Sigmoid colon (tissue), 7 donors: ENCODE results near the gene GALNS. TPM values are rescaled to one million over a fixed set of nuclear protein-coding genes. Genes with fewer than 3 reads are reported as not detected.

Experiments used
- DNase-seq: peaks from one replicate; pipeline ENCODE4 v3.0.0-alpha.2; 2019
- H3K27ac ChIP-seq, 4 donors: fragments of 200-600 bp; sonication (generic); one replicate each; pipeline ENCODE4 v1.5.1; 2016 to 2019; ENCODE audit warnings: mild to moderate bottlenecking in 1 of 4
- H3K27me3 ChIP-seq, 3 donors: fragments of 200-600 bp; sonication (generic); one replicate each; pipeline ENCODE4 v1.5.1; 2019; ENCODE audit warnings: mild to moderate bottlenecking in 1 of 3
- H3K36me3 ChIP-seq, 4 donors: fragments of 200-600 bp; sonication (generic); one replicate each; pipeline ENCODE4 v1.5.1; 2016 to 2019
- H3K4me1 ChIP-seq, 4 donors: fragments of 200-600 bp; sonication (generic); one replicate each; pipeline ENCODE4 v1.5.1; 2017 to 2019
- H3K4me3 ChIP-seq, 4 donors: fragments of 200-600 bp; sonication (generic); one replicate each; pipeline ENCODE4 v1.5.1; 2017 to 2019; ENCODE audit warnings: mild to moderate bottlenecking in 2 of 4, moderate library complexity in 1 of 4
- H3K9me3 ChIP-seq, 4 donors: fragments of 200-600 bp in 3 of 4; sonication (generic) in 3 of 4; one replicate each; pipeline versions ENCODE4 v1.5.1 to v1.6.1; 2013 to 2019
- CTCF ChIP-seq, 4 experiments: fragments of 450-650 bp in 3 of 4; fragments of 200-600 bp in 1 of 4; IDR thresholded peaks; one replicate each; pipeline ENCODE4 v1.5.1; 2016 to 2019; ENCODE audit warnings: antibody characterized with exemption in 4 of 4, mild to moderate bottlenecking in 3 of 4, moderate library complexity in 2 of 4
- EP300 ChIP-seq, 4 donors: sonication (generic); formaldehyde crosslinking; IDR thresholded peaks; one replicate each; pipeline ENCODE4 v1.6.1; 2017; ENCODE audit warnings: antibody characterized with exemption in 4 of 4
- POLR2A ChIP-seq, 2 donors: fragments of 450-650 bp; IDR thresholded peaks; one replicate each; pipeline ENCODE4 v1.6.1; 2016; ENCODE audit warnings: antibody characterized with exemption in 2 of 2, mild to moderate bottlenecking in 2 of 2, moderate library complexity in 2 of 2
- POLR2AphosphoS5 ChIP-seq, 4 donors: sonication (generic); formaldehyde crosslinking; IDR thresholded peaks; one replicate each; pipeline ENCODE4 v1.6.1; 2017; ENCODE audit warnings: antibody characterized with exemption in 4 of 4
- WGBS, 2 donors: extraction: QIAGEN DNeasy Blood & Tissue Kit; methylation state at CpG; one replicate each; pipeline ENCODE4 v1.1.7; 2013; 5-methylcytosine and 5-hydroxymethylcytosine counted together
- intact Hi-C: fragments of 100-400 bp; cut with DNase I; formaldehyde crosslinking; loops from one replicate; pipeline ENCODE4 v1.15.1; 2023
- polyA plus RNA-seq, 3 donors: library from polyadenylated mRNA; stranded (reverse); fragments of 200-250 nt; gene quantifications; one replicate each; pipeline ENCODE4 v1.2.3, GENCODE V29; 2013
- total RNA-seq, 4 donors: library from RNA; depleted of rRNA; stranded (reverse); fragments of >200 nt; gene quantifications; one replicate each; pipeline ENCODE4 v1.1.0, GENCODE V29; 2016
- donor health status: healthy with polysubstance abuse.
- donor health status: Bipolar disorder and iron deficiency.
- donor health status: healthy.

Gene GALNS
- total and polyA plus RNA-seq, 7 donors: 6.2 to 50.4 (median 11.1) TPM

- H3K36me3 ChIP-seq: no peaks in the 10 kb centered on the region
Measured at GRCh38 chr16:88876942-88877526, 20.3 kb upstream of the GALNS start.

GRCh38 chr16:88875703-88876234, 19.0 kb upstream of the GALNS start:
- peaks cover 0 to 2% (median 0%) of the 10 kb centered on the region in 4 donors for H3K4me1 ChIP-seq
- intact Hi-C loops: no loop called here
- H3K27ac ChIP-seq: no peak overlapping the region
- no peak for DNase-seq
- H3K4me3 ChIP-seq: no peak overlapping the region
- TF ChIP-seq EP300 (IDR thresholded peaks at IDR 0.05) (no peak), CTCF (IDR thresholded peaks at IDR 0.05) (no peak), POLR2AphosphoS5 (IDR thresholded peaks at IDR 0.05) (no peak), POLR2A (IDR thresholded peaks at IDR 0.05) (no peak)
- H3K9me3 ChIP-seq: no peaks in the 10 kb centered on the region
- no peaks in the 10 kb centered on the region for H3K36me3 ChIP-seq
- H3K27me3 ChIP-seq: peaks cover 0 to 31% (median 16%) of the 10 kb centered on the region in 3 donors
- WGBS, 2 donors: 92 to 96% methylated on average over 22 of the region's 22 CpGs

More at GRCh38 chr16:88876942-88877526, 20.3 kb upstream of the GALNS start:
- no peak overlapping the region for H3K4me3 ChIP-seq
- H3K4me1 ChIP-seq: peaks cover 0 to 9% (median 0%) of the 10 kb centered on the region in 4 donors
- no peak overlapping the region for H3K27ac ChIP-seq
- TF ChIP-seq POLR2AphosphoS5 (IDR thresholded peaks at IDR 0.05) (no peak), EP300 (IDR thresholded peaks at IDR 0.05) (no peak), POLR2A (IDR thresholded peaks at IDR 0.05) (no peak), CTCF (IDR thresholded peaks at IDR 0.05) (no peak)
- peaks cover 4 to 31% (median 21%) of the 10 kb centered on the region in 3 donors for H3K27me3 ChIP-seq
- no peaks in the 10 kb centered on the region for H3K9me3 ChIP-seq
- no peak for DNase-seq
- intact Hi-C loops: no loop called here
- whole genome bisulfite sequencing, 2 donors: 78 to 92% methylated on average over 33 of the region's 33 CpGs

GRCh38 chr16:88874938-88875599, 18.3 kb upstream of the GALNS start:
- H3K4me1 ChIP-seq: no peaks in the 10 kb centered on the region
- H3K4me3 ChIP-seq: no peak overlapping the region
- 86 to 91% methylated on average over 34 of the region's 34 CpGs for WGBS, 2 donors
- no peak for DNase-seq
- TF ChIP-seq POLR2AphosphoS5 (IDR thresholded peaks at IDR 0.05): no peak
- TF ChIP-seq CTCF (IDR thresholded peaks at IDR 0.05): no peak
- no peak for TF ChIP-seq EP300 (IDR thresholded peaks at IDR 0.05)
- TF ChIP-seq POLR2A (IDR thresholded peaks at IDR 0.05): no peak
- H3K27me3 ChIP-seq: peaks cover 0 to 31% (median 9%) of the 10 kb centered on the region in 3 donors
- H3K27ac ChIP-seq: no peak overlapping the region
- no peaks in the 10 kb centered on the region for H3K36me3 ChIP-seq
- intact Hi-C loops: no loop called here
- H3K9me3 ChIP-seq: no peaks in the 10 kb centered on the region

- no peaks in the 10 kb centered on the region for H3K4me1 ChIP-seq
- 65 to 73% methylated on average over 25 of the region's 25 CpGs for WGBS, 2 donors
- intact Hi-C loops: no loop called here
- DNase-seq: no peak
- no peaks in the 10 kb centered on the region for H3K9me3 ChIP-seq
- H3K27ac ChIP-seq: no peak overlapping the region
- H3K4me3 ChIP-seq: no peak overlapping the region
- H3K36me3 ChIP-seq: no peaks in the 10 kb centered on the region
- H3K27me3 ChIP-seq: peaks cover 0 to 36% (median 7%) of the 10 kb centered on the region in 3 donors
- no peak for TF ChIP-seq CTCF (IDR thresholded peaks at IDR 0.05)
- no peak for TF ChIP-seq POLR2AphosphoS5 (IDR thresholded peaks at IDR 0.05)
- TF ChIP-seq EP300 (IDR thresholded peaks at IDR 0.05): no peak
- TF ChIP-seq POLR2A (IDR thresholded peaks at IDR 0.05): no peak
Measured at GRCh38 chr16:88872650-88873331, 16.0 kb upstream of the GALNS start.
